Hepatocyte (in vitro differentiated cells): ENCODE data around the gene SLC41A2.

Experiments used
- EZH2 ChIP-seq: fragments of 200-600 bp; sonication (generic); IDR thresholded peaks from 2 replicates; pipeline ENCODE4 v1.6.1; 2016; ENCODE audit warnings: antibody characterized with exemption, mild to moderate bottlenecking, borderline replicate concordance
- EZH2phosphoT487 ChIP-seq: fragments of 200-600 bp; sonication (generic); IDR thresholded peaks from one replicate; pipeline ENCODE4 v1.6.1; 2018; ENCODE audit warnings: antibody characterized with exemption, mild to moderate bottlenecking, low read depth, moderate library complexity; ENCODE audit not compliant: unreplicated experiment, severe bottlenecking
- TF ChIP-seq, protein P1 (sequence below): fragments of 200-600 bp; sonication (generic); IDR thresholded peaks from 2 replicates; pipeline ENCODE4 v1.5.1; 2016; ENCODE audit warnings: antibody characterized with exemption, mild to moderate bottlenecking; ENCODE audit not compliant: poor library complexity

DNA sequence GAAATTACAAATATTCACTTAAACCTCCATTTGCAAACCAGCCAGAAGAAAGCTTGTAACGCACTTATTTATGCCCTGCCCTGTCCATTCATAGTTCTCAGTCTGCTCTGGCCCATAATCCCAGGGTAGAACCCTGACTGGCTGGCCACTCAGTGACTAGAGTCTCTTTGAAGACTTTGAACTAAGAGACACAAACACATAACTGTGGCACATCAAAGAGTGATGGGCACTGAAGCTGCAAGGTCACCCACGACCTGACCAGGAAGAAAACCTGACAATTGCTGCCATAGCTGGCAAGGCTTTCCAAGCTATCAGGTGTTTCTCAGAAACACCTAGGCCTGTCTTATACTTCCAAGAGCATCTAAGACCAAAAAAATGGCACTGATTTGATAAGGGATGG lies 28.7 kb downstream of the SLC41A2 start:
- TF ChIP-seq, protein P1, sequence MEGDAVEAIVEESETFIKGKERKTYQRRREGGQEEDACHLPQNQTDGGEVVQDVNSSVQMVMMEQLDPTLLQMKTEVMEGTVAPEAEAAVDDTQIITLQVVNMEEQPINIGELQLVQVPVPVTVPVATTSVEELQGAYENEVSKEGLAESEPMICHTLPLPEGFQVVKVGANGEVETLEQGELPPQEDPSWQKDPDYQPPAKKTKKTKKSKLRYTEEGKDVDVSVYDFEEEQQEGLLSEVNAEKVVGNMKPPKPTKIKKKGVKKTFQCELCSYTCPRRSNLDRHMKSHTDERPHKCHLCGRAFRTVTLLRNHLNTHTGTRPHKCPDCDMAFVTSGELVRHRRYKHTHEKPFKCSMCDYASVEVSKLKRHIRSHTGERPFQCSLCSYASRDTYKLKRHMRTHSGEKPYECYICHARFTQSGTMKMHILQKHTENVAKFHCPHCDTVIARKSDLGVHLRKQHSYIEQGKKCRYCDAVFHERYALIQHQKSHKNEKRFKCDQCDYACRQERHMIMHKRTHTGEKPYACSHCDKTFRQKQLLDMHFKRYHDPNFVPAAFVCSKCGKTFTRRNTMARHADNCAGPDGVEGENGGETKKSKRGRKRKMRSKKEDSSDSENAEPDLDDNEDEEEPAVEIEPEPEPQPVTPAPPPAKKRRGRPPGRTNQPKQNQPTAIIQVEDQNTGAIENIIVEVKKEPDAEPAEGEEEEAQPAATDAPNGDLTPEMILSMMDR = no peak
- TF ChIP-seq EZH2 (no peak), EZH2phosphoT487 (no peak)
